Endodermal cell (in vitro differentiated cells): ENCODE results near the gene GPR37L1. TPM values are rescaled to one million over a fixed set of nuclear protein-coding genes. Genes with fewer than 3 reads are reported as not detected.

Source experiments
- DNase-seq: peaks from one replicate; pipeline ENCODE4 v3.0.0-alpha.2; 2017
- H3K27ac ChIP-seq: 2 replicates; pipeline ENCODE4 v1.5.1; 2013; ENCODE audit warnings: mild to moderate bottlenecking, low read depth, low read length, moderate library complexity
- H3K27me3 ChIP-seq: 2 replicates; pipeline ENCODE4 v1.6.1; 2013; ENCODE audit warnings: mild to moderate bottlenecking, low read length, moderate library complexity; ENCODE audit not compliant: insufficient read depth, control insufficient read depth, poor library complexity, severe bottlenecking
- H3K36me3 ChIP-seq: 2 replicates; pipeline ENCODE4 v1.7.0; 2013; ENCODE audit warnings: mild to moderate bottlenecking, low read length, moderate library complexity; ENCODE audit not compliant: control insufficient read depth, insufficient read depth
- H3K4me1 ChIP-seq: one replicate; pipeline ENCODE4 v1.7.0; 2013; ENCODE audit warnings: low read length; ENCODE audit not compliant: control insufficient read depth, insufficient read depth
- H3K4me3 ChIP-seq: 2 replicates; pipeline ENCODE4 v1.5.1; 2013; ENCODE audit warnings: mild to moderate bottlenecking, low read length, moderate library complexity
- H3K9ac ChIP-seq: 2 replicates; pipeline ENCODE4 v1.6.1; 2013; ENCODE audit warnings: mild to moderate bottlenecking, low read length, moderate library complexity; ENCODE audit not compliant: poor library complexity, severe bottlenecking; ENCODE audit errors: extremely low read depth
- H3K9me3 ChIP-seq: 2 replicates; pipeline ENCODE4 v1.6.1; 2013; ENCODE audit warnings: mild to moderate bottlenecking, low read length, moderate library complexity; ENCODE audit not compliant: control insufficient read depth
- H3K27ac Mint-ChIP-seq: 2 replicates; pipeline ENCODE4 v1.8.0; 2020; ENCODE audit warnings: mixed read lengths
- H3K27me3 Mint-ChIP-seq: 2 replicates; pipeline ENCODE4 v1.8.0; 2021; ENCODE audit warnings: mild to moderate bottlenecking, mixed read lengths; ENCODE audit not compliant: insufficient read depth
- H3K36me3 Mint-ChIP-seq: 2 replicates; pipeline ENCODE4 v1.8.0; 2020; ENCODE audit warnings: low read depth, mixed read lengths
- H3K4me1 Mint-ChIP-seq: 2 replicates; pipeline ENCODE4 v1.8.0; 2020; ENCODE audit warnings: mixed read lengths
- H3K4me3 Mint-ChIP-seq: 2 replicates; pipeline ENCODE4 v1.8.0; 2020; ENCODE audit warnings: mild to moderate bottlenecking, moderate library complexity, mixed read lengths
- H3K9me3 Mint-ChIP-seq: 2 replicates; pipeline ENCODE4 v1.8.0; 2020; ENCODE audit warnings: mild to moderate bottlenecking, mixed read lengths
- CTCF ChIP-seq: fragments of 200-600 bp; sonication (generic); conservative IDR thresholded peaks from 2 replicates; pipeline ENCODE4 v1.5.0; 2021; ENCODE audit warnings: antibody characterized with exemption, mild to moderate bottlenecking
- WGBS, 2 experiments: methylation state at CpG; one replicate each; pipeline versions ENCODE4 v1.1.5 to v1.1.7; 2013; ENCODE audit warnings: missing lambda C conversion rate in 2 of 2, mixed read lengths in 1 of 2; ENCODE audit not compliant: insufficient coverage in 1 of 2, insufficient read length in 1 of 2; 5-methylcytosine and 5-hydroxymethylcytosine counted together
- total RNA-seq, 2 donors: library from RNA; stranded (reverse); fragmentation: NEBNext Ultra II Directional in 1 of 2; extraction: Animal tissue kit (Norgen Biotek cat#: 25700) in 1 of 2; gene quantifications; 2 replicates in 1 of 2; 3 replicates in 1 of 2; pipeline ENCODE4 v1.2.1, GENCODE V29; 2021

The GPR37L1 gene
- total RNA-seq, 2 donors from 2014 or later = 0.04 TPM; not detected in 1

- no peak for TF ChIP-seq CTCF
- peaks cover 4% of the 10 kb centered on the region for H3K36me3 Mint-ChIP-seq
- Histone ChIP-seq H3K9me3 (no peaks in the 10 kb centered on the region), H3K36me3 (peaks cover 2% of the 10 kb centered on the region), H3K27ac (no peak overlapping the region), H3K4me3 (no peak overlapping the region), H3K4me1 (no peaks in the 10 kb centered on the region), H3K9ac (no peak overlapping the region), H3K27me3 (no peaks in the 10 kb centered on the region)
- H3K27me3 Mint-ChIP-seq = peaks cover 2% of the 10 kb centered on the region
- DNase-seq = no peak
- H3K4me3 Mint-ChIP-seq = no peak overlapping the region
- peaks cover 4% of the 10 kb centered on the region for H3K4me1 Mint-ChIP-seq
- H3K9me3 Mint-ChIP-seq = no peaks in the 10 kb centered on the region
- H3K27ac Mint-ChIP-seq = no peak overlapping the region
- 86 to 97% methylated on average over 1 to 4 of the region's 6 CpGs for WGBS, 2 experiments
Observed at GRCh38 chr1:202127061-202127460, 4.3 kb downstream of the GPR37L1 start.

GRCh38 chr1:202127836-202128622, 5.3 kb downstream of the GPR37L1 start:
- TF ChIP-seq CTCF = no peak
- peaks cover 12% of the 10 kb centered on the region for H3K36me3 ChIP-seq
- WGBS, 2 experiments = 93 to 100% methylated on average over 10 to 26 of the region's 26 CpGs

GRCh38 chr1:202129453-202130296, 7.0 kb downstream of the GPR37L1 start:
- Histone ChIP-seq H3K9me3 (no peaks in the 10 kb centered on the region), H3K27me3 (no peaks in the 10 kb centered on the region), H3K27ac (peak overlapping the region; percentile 74), H3K36me3 (peaks cover 26% of the 10 kb centered on the region), H3K9ac (no peak overlapping the region), H3K4me1 (no peaks in the 10 kb centered on the region), H3K4me3 (no peak overlapping the region)
- Mint-ChIP-seq H3K9me3 (no peaks in the 10 kb centered on the region), H3K27me3 (no peaks in the 10 kb centered on the region), H3K4me1 (no peaks in the 10 kb centered on the region), H3K36me3 (peaks cover 15% of the 10 kb centered on the region), H3K27ac (no peak overlapping the region), H3K4me3 (no peak overlapping the region)
- DNase-seq = peak; percentile 41
- TF ChIP-seq CTCF = no peak
- WGBS, 2 experiments = 92 to 95% methylated on average over 4 to 8 of the region's 8 CpGs

More at GRCh38 chr1:202127836-202128622, 5.3 kb downstream of the GPR37L1 start:
- Mint-ChIP-seq H3K4me3 (no peak overlapping the region), H3K4me1 (peaks cover 4% of the 10 kb centered on the region), H3K9me3 (no peaks in the 10 kb centered on the region), H3K36me3 (peaks cover 11% of the 10 kb centered on the region), H3K27me3 (peaks cover 2% of the 10 kb centered on the region), H3K27ac (no peak overlapping the region)
- no peaks in the 10 kb centered on the region for H3K4me1 ChIP-seq
- H3K4me3 ChIP-seq = no peak overlapping the region
- peak; percentile 45 for DNase-seq
- H3K9ac ChIP-seq = no peak overlapping the region
- no peaks in the 10 kb centered on the region for H3K9me3 ChIP-seq
- H3K27me3 ChIP-seq = no peaks in the 10 kb centered on the region
- H3K27ac ChIP-seq = no peak overlapping the region
